GM20431 (cell line): ENCODE measurements around the gene GNA12.
"Not testable (repeated sequence)": the region's sequence is repeated elsewhere in the genome, so short reads cannot be mapped to it uniquely, and the experiment has no call there.

Experiments
- in situ Hi-C: fragments of 300-500 bp; cut with MseI, MboI; formaldehyde crosslinking; loops from one replicate; pipeline ENCODE4 v1.15.0; 2020; ENCODE audit warnings: low sequenced_read_pairs; ENCODE audit not compliant: unreplicated experiment

GNA12 gene

GRCh38 chr7:2735744-2736143, 108.4 kb downstream of the GNA12 start:
- in situ Hi-C loops: no loop called here

- in situ Hi-C loops: no loop called here
Observed at GRCh38 chr7:2734751-2735571, 109.1 kb downstream of the GNA12 start.

- in situ Hi-C loops: no loop called here
Observed at GRCh38 chr7:2734084-2734686, 109.9 kb downstream of the GNA12 start.

GRCh38 chr7:2732959-2733584, 111.0 kb downstream of the GNA12 start:
- in situ Hi-C loops: no loop called here

GRCh38 chr7:2732388-2732787, 111.7 kb downstream of the GNA12 start:
- in situ Hi-C loops: no loop called here

- in situ Hi-C loops: no loop called here
Observed at GRCh38 chr7:2730846-2731770, 113.0 kb downstream of the GNA12 start.

GRCh38 chr7:2729893-2730716, 114.0 kb downstream of the GNA12 start:
- in situ Hi-C loops: no loop called here

- in situ Hi-C loops: no loop called here
Observed at GRCh38 chr7:2729031-2729892, 114.8 kb downstream of the GNA12 start.

GRCh38 chr7:2728316-2729030, 115.6 kb downstream of the GNA12 start:
- in situ Hi-C loops: no loop called here

GRCh38 chr7:2727206-2727605, 116.9 kb downstream of the GNA12 start:
- in situ Hi-C loops: not testable (repeated sequence)

GRCh38 chr7:2726316-2727018, 117.6 kb downstream of the GNA12 start:
- in situ Hi-C loops: no loop called here

GRCh38 chr7:2725178-2726105, 118.7 kb downstream of the GNA12 start:
- in situ Hi-C loops: no loop called here

- in situ Hi-C loops: no loop called here
Observed at GRCh38 chr7:2724453-2725177, 119.5 kb downstream of the GNA12 start.

- in situ Hi-C loops: not testable (repeated sequence)
Observed at GRCh38 chr7:2724036-2724435, 120.1 kb downstream of the GNA12 start.

GRCh38 chr7:2723138-2723850, 120.8 kb downstream of the GNA12 start:
- in situ Hi-C loops: no loop called here
